Ecto neural progenitor cell (in vitro differentiated cells): ENCODE measurements around the gene EMX2.
"Not testable (repeated sequence)": the region's sequence is repeated elsewhere in the genome, so short reads cannot be mapped to it uniquely, and the experiment has no call there.

Experiments
- DNase-seq: peaks from one replicate; pipeline ENCODE4 v3.0.0-alpha.2; 2018; ENCODE audit warnings: low spot score

Gene EMX2

GRCh38 chr10:117560942-117561341 lies 18.4 kb downstream of the EMX2 start:
- DNase-seq = no peak

GRCh38 chr10:117562220-117562619 lies 19.7 kb downstream of the EMX2 start:
- no peak for DNase-seq

- no peak for DNase-seq
These were observed 20.6 kb downstream of the EMX2 start for GRCh38 chr10:117562896-117563737.

GRCh38 chr10:117563780-117564179 lies 21.2 kb downstream of the EMX2 start:
- DNase-seq = no peak

- no peak for DNase-seq
These were observed 22.5 kb downstream of the EMX2 start for GRCh38 chr10:117565068-117565467.

- DNase-seq = no peak
These were observed 25.8 kb downstream of the EMX2 start for GRCh38 chr10:117568334-117568733.

- no peak for DNase-seq
These were observed 27.3 kb downstream of the EMX2 start for GRCh38 chr10:117569610-117570390.

GRCh38 chr10:117570880-117571279 lies 28.3 kb downstream of the EMX2 start:
- DNase-seq = no peak

GRCh38 chr10:117574498-117575146 lies 32.1 kb downstream of the EMX2 start:
- no peak for DNase-seq

- DNase-seq = no peak
These were observed 35.9 kb downstream of the EMX2 start for GRCh38 chr10:117578490-117578889.

- no peak for DNase-seq
These were observed 36.5 kb downstream of the EMX2 start for GRCh38 chr10:117578999-117579590.

GRCh38 chr10:117581961-117582360 lies 39.4 kb downstream of the EMX2 start:
- DNase-seq = no peak

GRCh38 chr10:117584831-117585230 lies 42.3 kb downstream of the EMX2 start:
- DNase-seq = not testable (repeated sequence)

- no peak for DNase-seq
These were observed 44.5 kb downstream of the EMX2 start for GRCh38 chr10:117587036-117587435.

- DNase-seq = no peak
These were observed 47.7 kb downstream of the EMX2 start for GRCh38 chr10:117590101-117590875.

- DNase-seq = no peak
These were observed 48.5 kb downstream of the EMX2 start for GRCh38 chr10:117591043-117591442.

GRCh38 chr10:117594722-117595121 lies 52.2 kb downstream of the EMX2 start:
- DNase-seq = no peak

- DNase-seq = no peak
These were observed 54.2 kb downstream of the EMX2 start for GRCh38 chr10:117596706-117597105.

GRCh38 chr10:117597216-117597615 lies 54.7 kb downstream of the EMX2 start:
- no peak for DNase-seq
